ENCODE measurements around the gene DSE.
"Not testable (repeated sequence)": the region's sequence is repeated elsewhere in the genome, so short reads cannot be mapped to it uniquely, and the experiment has no call there.

DSE gene

DNA sequence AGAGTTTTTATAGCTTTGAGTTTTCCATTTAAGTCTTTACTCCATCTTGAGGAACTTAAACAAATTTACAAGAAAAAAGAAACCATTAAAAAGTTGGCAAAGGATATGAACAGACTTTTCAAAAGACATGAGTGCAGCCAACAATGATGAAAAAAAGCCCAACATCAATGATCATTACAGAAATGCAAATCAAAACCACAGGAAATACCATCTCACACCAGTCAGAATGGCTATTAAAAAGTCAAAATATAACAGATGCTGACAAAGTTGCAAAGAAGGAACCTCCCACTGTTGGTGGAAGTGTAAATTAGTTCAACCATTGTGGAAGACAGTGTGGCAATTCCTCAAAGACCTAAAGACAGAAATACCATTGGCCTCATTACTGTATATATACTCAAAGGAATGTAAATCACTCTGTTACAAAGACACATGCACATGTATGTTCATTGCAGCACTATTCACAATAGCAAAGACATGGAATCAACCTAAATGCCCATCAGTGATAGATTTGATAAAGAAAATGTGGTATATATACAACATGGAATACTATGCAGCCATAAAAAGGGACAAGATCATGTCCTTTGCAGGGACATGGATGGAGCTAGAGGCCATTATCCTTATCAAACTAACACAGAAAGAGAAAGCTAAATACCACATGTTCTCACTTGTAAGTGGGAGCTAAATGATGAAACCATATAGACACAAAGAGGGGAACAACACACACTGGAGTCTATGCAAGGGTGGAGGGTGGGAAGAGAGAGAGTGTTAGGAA lies 35.9 kb upstream of the DSE start:
- not testable (repeated sequence) for H3K27me3 ChIP-seq (ENCODE audit: insufficient read depth, low read length); H3K9me3 ChIP-seq (ENCODE audit: insufficient read depth, low read depth, low read length); H3K4me3 ChIP-seq (ENCODE audit: low read length)

DNA sequence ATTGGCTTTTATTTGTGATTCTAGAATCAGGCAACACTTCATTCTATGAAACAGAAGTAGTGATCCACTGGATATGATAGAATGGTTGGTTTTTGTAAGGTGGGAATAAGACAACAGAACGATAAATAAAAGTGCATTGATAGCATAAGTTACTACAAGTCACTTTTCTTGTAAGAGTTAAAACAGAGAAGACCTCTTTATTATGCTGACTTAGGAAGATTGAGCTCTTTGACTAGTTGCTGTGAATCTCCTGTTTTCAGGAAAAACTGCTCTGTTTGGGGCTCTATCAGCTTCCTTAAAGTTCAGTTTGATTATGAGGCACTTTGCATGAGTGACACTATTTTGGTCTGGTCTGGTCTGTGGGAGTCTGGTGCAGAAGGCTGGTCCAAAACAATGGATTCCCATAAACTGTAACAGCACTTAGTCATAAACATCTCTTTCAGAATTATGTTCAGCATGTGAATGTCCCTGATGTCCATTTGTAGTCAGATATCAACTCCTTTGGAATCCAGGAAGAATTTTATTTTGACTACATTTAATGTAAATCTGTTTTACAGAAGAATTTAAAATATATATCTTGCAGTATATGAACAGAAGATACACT lies 35.0 kb upstream of the DSE start:
- 100% methylated on average over 1 of the region's 1 CpG for WGBS
- H3K36me3 ChIP-seq (ENCODE audit: insufficient read depth, low read length) = no peaks in the 10 kb centered on the region
- no peak overlapping the region for H3K4me3 ChIP-seq (ENCODE audit: low read length)
- no peak overlapping the region for H3K9ac ChIP-seq (ENCODE audit: low read depth, low read length)
- no peaks in the 10 kb centered on the region for H3K4me1 ChIP-seq (ENCODE audit: insufficient read depth, low read length)
- H3K27me3 ChIP-seq (ENCODE audit: insufficient read depth, low read length) = no peaks in the 10 kb centered on the region
- H3K9me3 ChIP-seq (ENCODE audit: insufficient read depth, low read depth, low read length) = 0 out of 2 replicates have a peak, but pooled peaks cover 2% of the 10 kb centered on the region
- H3K27ac ChIP-seq (ENCODE audit: low read depth, low read length) = no peak overlapping the region

More for the DNA sequence above, 35.9 kb upstream of the DSE start:
- H3K4me1 ChIP-seq (ENCODE audit: insufficient read depth, low read length); H3K36me3 ChIP-seq (ENCODE audit: insufficient read depth, low read length); H3K9ac ChIP-seq (ENCODE audit: low read depth, low read length); H3K27ac ChIP-seq (ENCODE audit: low read depth, low read length): not testable (repeated sequence)

DNA sequence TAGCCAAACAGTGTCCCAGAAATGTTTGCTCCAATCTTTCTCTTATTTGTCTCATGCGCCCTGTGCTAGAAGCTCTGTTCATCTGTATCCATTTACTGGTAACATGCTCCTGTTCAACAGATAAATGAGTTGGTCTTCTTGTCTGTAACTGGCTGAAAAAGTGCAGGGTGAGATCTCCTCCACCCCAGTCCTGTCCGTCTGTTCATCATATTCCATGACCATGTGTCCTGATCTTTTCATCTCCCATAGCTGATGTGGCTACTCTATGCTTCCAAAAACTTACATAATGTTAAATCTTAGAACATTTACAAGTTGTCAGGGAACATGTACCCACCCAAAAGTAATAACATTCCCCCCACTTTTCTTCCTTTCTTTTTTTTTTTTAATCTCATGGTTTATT lies 31.8 kb upstream of the DSE start:
- peaks cover 8% of the 10 kb centered on the region; the same call in 1 of the 2 replicates for H3K9me3 ChIP-seq (ENCODE audit: insufficient read depth, low read depth, low read length)
- 97% methylated on average over 2 of the region's 2 CpGs for WGBS
- no peaks in the 10 kb centered on the region for H3K4me1 ChIP-seq (ENCODE audit: insufficient read depth, low read length)
- H3K27ac ChIP-seq (ENCODE audit: low read depth, low read length) = no peak overlapping the region
- no peak overlapping the region for H3K4me3 ChIP-seq (ENCODE audit: low read length)
- H3K27me3 ChIP-seq (ENCODE audit: insufficient read depth, low read length) = no peaks in the 10 kb centered on the region
- H3K9ac ChIP-seq (ENCODE audit: low read depth, low read length) = no peak overlapping the region
- no peaks in the 10 kb centered on the region for H3K36me3 ChIP-seq (ENCODE audit: insufficient read depth, low read length)

DNA sequence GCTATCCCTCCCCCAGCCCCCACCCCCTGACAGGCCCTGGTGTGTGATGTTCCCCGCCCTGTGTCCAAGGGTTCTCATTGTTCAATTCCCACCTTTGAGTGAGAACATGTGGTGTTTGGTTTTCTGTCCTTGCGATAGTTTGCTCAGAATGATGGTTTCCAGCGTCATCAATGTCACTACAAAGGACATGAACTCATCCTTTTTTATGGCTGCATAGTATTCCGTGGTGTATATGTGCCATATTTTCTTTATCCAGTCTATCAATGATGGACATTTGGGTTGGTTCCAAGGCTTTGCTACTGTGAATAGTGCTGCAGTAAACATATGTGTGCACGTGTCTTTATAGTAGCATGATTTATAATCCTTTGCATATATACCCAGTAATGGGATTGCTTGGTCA lies 30.1 kb upstream of the DSE start:
- not testable (repeated sequence) for H3K9me3 ChIP-seq (ENCODE audit: insufficient read depth, low read depth, low read length); H3K4me1 ChIP-seq (ENCODE audit: insufficient read depth, low read length); H3K27me3 ChIP-seq (ENCODE audit: insufficient read depth, low read length); H3K27ac ChIP-seq (ENCODE audit: low read depth, low read length); H3K36me3 ChIP-seq (ENCODE audit: insufficient read depth, low read length); H3K9ac ChIP-seq (ENCODE audit: low read depth, low read length); H3K4me3 ChIP-seq (ENCODE audit: low read length)
- WGBS = 94% methylated on average over 5 of the region's 5 CpGs

DNA sequence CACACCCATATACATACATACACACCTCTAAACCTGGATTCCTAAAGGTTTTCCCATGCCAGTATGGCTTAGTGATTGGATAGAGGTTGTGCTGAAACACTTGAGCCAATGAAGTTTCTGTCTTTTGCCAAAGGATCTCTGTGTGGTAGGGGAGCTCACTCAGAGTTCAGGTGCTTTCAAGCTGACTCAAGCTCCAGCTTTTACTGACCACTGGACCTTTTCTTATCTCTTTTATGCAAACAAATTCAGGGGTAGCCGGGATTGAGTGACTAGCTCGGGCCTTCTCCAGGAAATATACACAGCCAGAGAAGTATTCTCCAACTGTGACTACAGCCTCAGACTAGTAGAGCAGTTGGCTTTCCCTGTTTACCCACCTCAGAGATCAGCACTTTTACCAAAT lies 21.5 kb upstream of the DSE start:
- WGBS = 44% methylated on average over 2 of the region's 2 CpGs
- H3K36me3 ChIP-seq (ENCODE audit: insufficient read depth, low read length) = no peaks in the 10 kb centered on the region
- H3K27ac ChIP-seq (ENCODE audit: low read depth, low read length) = no peak overlapping the region
- H3K9ac ChIP-seq (ENCODE audit: low read depth, low read length) = no peak overlapping the region
- no peak overlapping the region for H3K4me3 ChIP-seq (ENCODE audit: low read length)
- H3K9me3 ChIP-seq (ENCODE audit: insufficient read depth, low read depth, low read length) = no peaks in the 10 kb centered on the region
- no peaks in the 10 kb centered on the region for H3K4me1 ChIP-seq (ENCODE audit: insufficient read depth, low read length)
- no peaks in the 10 kb centered on the region for H3K27me3 ChIP-seq (ENCODE audit: insufficient read depth, low read length)

DNA sequence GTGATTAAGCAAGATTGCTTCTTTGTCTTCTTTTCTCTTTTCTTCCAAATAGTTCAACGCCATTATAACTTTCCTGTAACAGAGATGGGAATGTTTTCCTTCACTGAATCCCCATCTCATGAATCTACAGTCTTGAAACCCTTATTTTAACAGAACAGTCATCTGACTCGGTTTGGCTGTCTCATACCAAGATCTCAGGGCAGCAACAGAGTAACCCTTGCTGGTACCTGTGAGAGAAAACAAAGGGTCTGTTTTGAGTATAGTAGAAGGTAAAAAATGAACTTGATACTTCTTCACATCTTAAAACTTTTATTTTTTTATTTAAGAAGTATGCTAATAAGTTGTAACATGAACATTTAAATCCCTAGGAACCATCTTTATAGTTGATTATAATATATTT lies 19.6 kb upstream of the DSE start:
- no peaks in the 10 kb centered on the region for H3K9me3 ChIP-seq (ENCODE audit: insufficient read depth, low read depth, low read length)
- H3K27me3 ChIP-seq (ENCODE audit: insufficient read depth, low read length) = no peaks in the 10 kb centered on the region
- no peak overlapping the region for H3K9ac ChIP-seq (ENCODE audit: low read depth, low read length)
- H3K27ac ChIP-seq (ENCODE audit: low read depth, low read length) = no peak overlapping the region
- WGBS = 88% methylated on average over 2 of the region's 2 CpGs
- H3K4me1 ChIP-seq (ENCODE audit: insufficient read depth, low read length) = no peaks in the 10 kb centered on the region
- H3K36me3 ChIP-seq (ENCODE audit: insufficient read depth, low read length) = no peaks in the 10 kb centered on the region
- H3K4me3 ChIP-seq (ENCODE audit: low read length) = no peak overlapping the region

DNA sequence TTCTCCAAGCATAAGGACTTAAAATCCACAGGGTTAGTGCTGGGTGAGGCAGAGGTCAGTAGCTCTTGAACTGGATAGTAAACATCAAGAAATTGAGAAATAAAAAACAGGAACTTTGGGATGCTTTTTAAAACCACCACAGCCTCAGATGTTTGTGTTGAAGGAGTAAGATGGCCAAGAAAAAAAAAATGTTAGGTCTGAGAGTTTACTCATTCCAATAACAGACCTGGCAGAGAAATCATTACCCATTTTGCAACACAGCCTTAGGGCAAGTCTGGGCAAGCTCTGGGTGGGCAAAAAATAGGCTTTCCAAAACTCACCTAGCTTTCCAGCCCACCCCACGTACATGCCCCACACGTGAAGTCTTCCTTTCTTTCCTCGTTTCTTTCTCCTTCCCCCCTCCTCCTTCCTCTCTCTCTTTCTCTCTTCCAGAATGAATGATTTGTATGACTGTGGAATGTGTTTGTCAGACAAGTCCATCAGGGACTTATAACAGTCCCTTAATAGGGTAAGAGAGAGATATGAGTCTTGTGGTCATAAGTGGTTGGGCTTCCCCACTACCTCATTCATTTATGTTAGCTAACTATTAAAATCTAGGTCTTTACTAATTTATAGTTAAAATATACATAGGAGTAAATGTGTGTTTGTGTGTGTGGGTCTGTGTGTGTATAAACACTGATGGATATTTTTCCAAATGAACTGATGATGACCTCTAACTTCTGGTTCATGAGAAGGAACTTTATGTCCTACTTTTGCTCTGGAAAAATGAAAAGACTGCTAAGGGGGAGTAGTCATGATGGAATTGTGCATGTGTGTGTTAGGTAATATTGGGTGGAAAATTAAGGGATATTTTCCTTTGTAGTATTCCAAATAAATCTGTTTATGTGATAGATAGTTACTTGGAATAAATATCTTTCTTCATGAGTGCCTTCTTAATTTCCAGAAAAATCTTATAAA lies 18.0 kb upstream of the DSE start:
- H3K4me1 ChIP-seq (ENCODE audit: insufficient read depth, low read length) = no peaks in the 10 kb centered on the region
- H3K27me3 ChIP-seq (ENCODE audit: insufficient read depth, low read length) = no peaks in the 10 kb centered on the region
- H3K9ac ChIP-seq (ENCODE audit: low read depth, low read length) = no peak overlapping the region
- 79% methylated on average over 3 of the region's 3 CpGs for WGBS
- H3K36me3 ChIP-seq (ENCODE audit: insufficient read depth, low read length) = no peaks in the 10 kb centered on the region
- H3K4me3 ChIP-seq (ENCODE audit: low read length) = no peak overlapping the region
- no peak overlapping the region for H3K27ac ChIP-seq (ENCODE audit: low read depth, low read length)
- H3K9me3 ChIP-seq (ENCODE audit: insufficient read depth, low read depth, low read length) = no peaks in the 10 kb centered on the region

DNA sequence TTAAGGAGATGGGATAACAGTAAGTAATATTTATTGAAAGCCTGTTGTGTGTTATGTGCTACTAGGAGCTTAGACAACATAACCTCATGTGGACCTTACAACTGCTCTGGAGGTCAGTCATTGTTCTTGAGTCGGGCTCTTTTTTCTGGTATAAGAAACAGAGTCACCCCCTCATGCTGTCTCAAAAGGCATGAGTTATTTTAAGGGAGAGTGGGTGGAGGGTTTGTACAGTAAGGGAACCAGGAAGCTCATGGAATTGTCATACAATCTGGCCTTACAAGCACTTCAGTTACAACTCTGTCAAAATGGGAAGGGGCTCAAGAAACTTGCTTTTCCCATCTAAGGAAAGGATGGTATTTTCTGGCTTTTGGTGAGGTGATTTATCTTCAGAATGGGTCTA lies 16.5 kb upstream of the DSE start:
- no peak overlapping the region for H3K4me3 ChIP-seq (ENCODE audit: low read length)
- 95% methylated on average over 1 of the region's 1 CpG for WGBS
- no peaks in the 10 kb centered on the region for H3K4me1 ChIP-seq (ENCODE audit: insufficient read depth, low read length)
- H3K27me3 ChIP-seq (ENCODE audit: insufficient read depth, low read length) = no peaks in the 10 kb centered on the region
- H3K9me3 ChIP-seq (ENCODE audit: insufficient read depth, low read depth, low read length) = no peaks in the 10 kb centered on the region
- H3K9ac ChIP-seq (ENCODE audit: low read depth, low read length) = no peak overlapping the region
- no peak overlapping the region for H3K27ac ChIP-seq (ENCODE audit: low read depth, low read length)
- H3K36me3 ChIP-seq (ENCODE audit: insufficient read depth, low read length) = no peaks in the 10 kb centered on the region

DNA sequence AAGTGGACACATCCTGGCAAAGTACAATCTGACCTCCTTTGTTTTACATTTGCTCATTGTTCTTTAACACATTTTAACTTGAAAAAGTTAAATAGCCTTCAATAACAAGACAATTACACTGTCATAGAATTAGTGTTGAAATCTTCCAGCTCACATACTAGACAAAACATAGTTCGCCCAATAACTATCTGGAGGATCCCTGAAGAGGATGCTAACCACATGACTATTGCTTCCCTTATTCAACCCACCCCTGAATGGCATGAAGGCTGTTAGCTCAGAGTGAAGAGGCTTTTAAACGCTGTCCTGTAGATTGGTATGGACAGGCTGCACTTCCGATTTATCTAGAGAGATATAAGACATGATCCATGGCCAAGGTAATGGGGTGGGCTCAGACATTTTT lies 15.0 kb upstream of the DSE start:
- Histone ChIP-seq H3K27me3 (ENCODE audit: insufficient read depth, low read length) (no peaks in the 10 kb centered on the region), H3K4me3 (ENCODE audit: low read length) (no peak overlapping the region), H3K4me1 (ENCODE audit: insufficient read depth, low read length) (no peaks in the 10 kb centered on the region), H3K27ac (ENCODE audit: low read depth, low read length) (no peak overlapping the region), H3K9me3 (ENCODE audit: insufficient read depth, low read depth, low read length) (no peaks in the 10 kb centered on the region), H3K9ac (ENCODE audit: low read depth, low read length) (no peak overlapping the region), H3K36me3 (ENCODE audit: insufficient read depth, low read length) (no peaks in the 10 kb centered on the region)
- WGBS = 95% methylated on average over 3 of the region's 3 CpGs

DNA sequence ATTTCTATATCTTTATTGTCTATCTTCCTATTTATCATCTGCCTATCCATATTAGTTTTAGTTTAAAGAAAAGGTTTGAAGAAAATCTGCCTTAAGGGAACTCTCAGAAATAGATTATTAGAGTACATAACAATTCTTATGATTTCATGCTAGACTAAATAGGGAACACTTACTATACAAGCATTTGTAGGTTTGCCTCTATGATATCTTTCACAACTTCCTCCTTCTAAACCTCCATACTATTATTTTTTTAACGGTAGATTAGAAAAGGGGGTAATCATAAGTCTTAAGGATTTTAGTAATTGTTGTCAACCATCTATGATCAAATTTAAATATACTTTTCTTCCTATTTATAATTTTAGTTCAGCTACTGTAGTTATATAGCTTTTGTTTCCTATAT lies 11.6 kb upstream of the DSE start:
- no peaks in the 10 kb centered on the region for H3K9me3 ChIP-seq (ENCODE audit: insufficient read depth, low read depth, low read length)
- no peaks in the 10 kb centered on the region for H3K27me3 ChIP-seq (ENCODE audit: insufficient read depth, low read length)
- no peak overlapping the region for H3K4me3 ChIP-seq (ENCODE audit: low read length)
- no peaks in the 10 kb centered on the region for H3K4me1 ChIP-seq (ENCODE audit: insufficient read depth, low read length)
- H3K36me3 ChIP-seq (ENCODE audit: insufficient read depth, low read length) = no peaks in the 10 kb centered on the region
- H3K27ac ChIP-seq (ENCODE audit: low read depth, low read length) = no peak overlapping the region
- WGBS = no CpG with 5 or more reads among the region's 1 CpG
- H3K9ac ChIP-seq (ENCODE audit: low read depth, low read length) = no peak overlapping the region

DNA sequence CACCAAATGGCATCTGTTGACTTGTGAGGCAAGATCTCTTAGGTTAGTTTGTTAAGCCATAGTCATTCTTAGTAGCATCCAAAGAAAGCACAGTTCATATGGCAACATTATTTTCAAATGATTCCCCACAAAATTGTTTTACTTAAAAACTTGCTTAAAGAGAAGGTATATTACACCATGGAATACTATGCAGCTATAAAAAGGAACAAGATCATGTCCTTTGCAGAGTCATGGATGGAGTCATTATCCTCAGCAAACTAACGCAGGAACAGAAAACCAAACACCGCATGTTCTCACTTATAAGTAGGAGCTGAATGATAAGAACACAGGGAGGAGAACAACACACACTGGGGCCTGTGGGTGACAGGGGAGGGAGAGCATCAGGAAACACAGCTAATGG lies 10.9 kb upstream of the DSE start:
- no peaks in the 10 kb centered on the region for H3K4me1 ChIP-seq (ENCODE audit: insufficient read depth, low read length)
- H3K27me3 ChIP-seq (ENCODE audit: insufficient read depth, low read length) = no peaks in the 10 kb centered on the region
- no peaks in the 10 kb centered on the region for H3K9me3 ChIP-seq (ENCODE audit: insufficient read depth, low read depth, low read length)
- no peak overlapping the region for H3K9ac ChIP-seq (ENCODE audit: low read depth, low read length)
- no peak overlapping the region for H3K4me3 ChIP-seq (ENCODE audit: low read length)
- no peak overlapping the region for H3K27ac ChIP-seq (ENCODE audit: low read depth, low read length)
- WGBS = 97% methylated on average over 2 of the region's 2 CpGs
- H3K36me3 ChIP-seq (ENCODE audit: insufficient read depth, low read length) = no peaks in the 10 kb centered on the region
